T-helper 22 cell (primary cell): ENCODE results near the gene CIBAR2.

Source experiments
- DNase-seq: peaks from one replicate; pipeline ENCODE4 v3.0.0-alpha.2; 2020; ENCODE audit warnings: low read depth

The CIBAR2 gene

DNA sequence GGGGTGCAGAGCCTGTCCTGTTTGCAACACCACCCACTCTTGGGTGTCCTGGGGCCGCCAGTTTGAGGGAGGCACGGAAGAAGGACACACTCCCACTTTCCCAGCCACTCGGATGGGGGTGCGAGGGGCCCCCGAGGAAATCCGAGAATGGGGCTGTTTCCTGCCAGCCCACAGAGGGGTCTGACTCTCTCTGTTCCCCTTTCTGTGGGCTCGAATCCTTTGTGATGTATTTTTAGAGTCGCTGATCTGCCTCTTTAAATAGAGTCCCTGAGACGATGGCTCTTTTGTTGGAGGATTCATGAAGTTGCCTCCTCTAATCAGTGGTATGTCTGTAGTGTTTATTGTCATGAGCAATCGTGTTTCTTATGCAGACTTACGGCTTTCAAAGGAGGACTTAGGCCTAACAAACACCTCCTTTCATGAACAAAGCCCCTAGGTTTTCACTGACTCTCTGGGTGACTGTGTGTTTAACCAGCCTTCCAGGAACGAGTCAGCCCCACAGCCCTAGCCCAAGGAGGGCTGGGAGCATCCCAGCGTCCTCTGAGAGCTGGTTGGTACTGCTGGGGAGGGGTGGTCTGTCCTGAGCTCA, 29.1 kb downstream of the CIBAR2 start:
- DNase-seq = no peak

DNA sequence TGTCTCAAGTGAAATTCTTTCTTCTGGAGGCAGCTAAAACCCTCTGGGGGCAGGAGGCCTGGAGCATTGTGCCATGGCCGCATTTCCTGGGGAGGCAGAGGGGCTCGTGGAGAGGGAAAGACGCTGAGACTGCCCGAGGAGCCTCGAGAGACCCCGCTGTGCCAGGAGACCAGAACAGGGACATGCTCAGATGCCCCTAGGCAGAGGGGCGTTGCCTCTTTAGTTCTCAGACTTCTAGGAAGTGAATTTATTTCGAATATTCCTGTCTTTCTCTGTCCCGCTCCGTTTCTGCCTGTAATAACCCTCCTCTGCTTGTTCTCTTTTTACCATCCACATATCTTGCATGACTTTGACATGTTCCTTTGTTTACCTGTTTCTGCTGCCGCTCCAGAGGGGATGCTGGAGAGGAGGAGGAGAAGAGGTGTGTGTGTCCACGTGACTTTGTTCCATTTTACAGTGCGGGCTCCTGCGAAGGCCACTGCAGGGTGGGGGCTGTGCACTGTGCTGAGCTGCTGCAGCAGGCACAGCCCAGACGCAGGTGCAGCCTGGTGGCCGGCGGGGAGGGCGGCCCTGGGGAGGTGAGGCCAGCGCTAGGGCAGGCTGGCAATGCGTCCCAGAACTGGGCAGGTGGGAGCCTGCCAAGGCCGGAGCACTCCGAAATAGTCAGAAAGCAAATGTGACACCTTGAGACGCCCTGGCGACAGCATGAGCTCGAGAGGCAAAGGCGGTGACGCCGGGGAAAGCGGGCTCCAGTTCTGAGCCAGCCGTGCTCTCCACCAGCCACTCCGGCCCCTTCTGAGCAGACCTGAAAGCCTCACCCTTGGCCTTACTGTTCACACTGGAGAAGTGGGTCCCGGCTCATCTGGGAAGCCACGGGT, 29.9 kb downstream of the CIBAR2 start:
- no peak for DNase-seq

DNA sequence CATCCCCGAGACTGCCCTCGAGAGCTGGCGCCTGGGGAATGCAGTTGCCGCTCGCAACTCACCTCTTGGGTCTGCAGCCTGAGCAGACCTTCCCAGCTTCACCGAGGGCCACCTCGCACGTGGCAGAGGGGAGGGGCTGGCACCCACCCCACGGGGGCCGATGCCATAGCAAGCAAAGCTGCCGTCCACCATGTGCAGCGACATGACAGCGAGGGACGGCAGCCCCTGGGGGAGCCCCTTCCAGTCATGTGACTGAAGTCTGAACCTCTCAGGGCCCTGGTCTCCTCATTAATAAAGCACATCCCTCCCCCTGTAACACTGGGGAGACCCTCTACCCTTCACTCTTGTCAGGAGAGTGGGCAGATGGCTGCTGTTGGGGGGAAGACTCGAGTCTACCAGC, 30.5 kb downstream of the CIBAR2 start:
- no peak for DNase-seq

DNA sequence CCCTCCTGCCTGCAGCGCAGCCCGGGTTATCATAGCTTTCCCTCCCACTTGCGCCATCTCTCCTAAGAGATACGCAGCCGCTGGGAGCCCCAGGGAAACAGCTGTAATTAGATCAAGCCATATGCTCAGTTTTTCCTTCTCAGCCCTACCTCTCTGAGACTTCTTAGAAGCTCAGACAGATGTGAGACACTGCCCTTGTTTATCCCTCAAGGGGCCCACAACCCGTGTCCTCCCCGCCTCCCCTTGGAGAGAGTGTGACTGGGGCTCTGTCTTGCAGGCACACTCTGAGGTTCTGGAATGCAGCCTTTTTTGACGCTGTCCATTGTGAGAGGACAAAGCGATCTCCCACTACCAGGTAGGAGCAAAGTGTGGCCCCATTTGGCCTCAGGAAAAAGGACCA, 31.2 kb downstream of the CIBAR2 start:
- no peak for DNase-seq

DNA sequence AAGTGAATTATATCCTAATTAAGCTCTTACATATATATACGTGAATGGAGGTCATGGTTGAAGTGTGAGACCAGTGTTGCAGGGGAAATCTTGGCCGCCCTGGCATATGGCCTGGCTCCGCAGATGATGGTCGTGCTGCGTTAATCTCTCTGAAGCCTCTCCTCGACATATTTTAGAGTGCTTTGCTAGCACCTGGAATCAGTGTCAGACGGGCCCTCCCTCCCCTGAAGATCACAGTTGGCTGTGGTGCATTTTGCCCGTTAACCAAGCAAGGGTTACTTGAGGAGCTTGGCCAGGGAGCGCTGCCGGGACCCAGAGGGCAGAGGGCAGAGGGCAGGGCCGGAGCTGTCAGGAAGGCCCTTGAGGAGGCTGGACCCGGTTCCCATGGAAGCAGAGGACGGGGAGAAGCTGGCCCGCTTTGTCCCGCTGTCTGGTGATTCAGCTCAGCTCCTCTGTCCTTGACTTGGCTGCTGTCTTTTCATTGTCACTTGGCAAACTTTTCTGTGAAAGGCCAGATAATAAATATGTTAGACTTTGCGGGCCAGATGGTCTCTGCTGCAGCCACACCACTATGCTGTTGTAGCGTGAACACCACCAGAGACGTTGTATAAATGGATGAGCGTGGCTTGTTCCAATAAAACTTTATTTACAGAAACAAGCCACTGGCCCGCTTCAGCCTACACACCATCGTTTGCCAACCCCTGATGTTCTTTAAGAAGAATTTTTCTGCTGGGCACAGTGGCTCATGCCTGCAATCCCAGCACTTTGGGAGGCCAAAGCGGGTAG, 32.3 kb downstream of the CIBAR2 start:
- DNase-seq = no peak

DNA sequence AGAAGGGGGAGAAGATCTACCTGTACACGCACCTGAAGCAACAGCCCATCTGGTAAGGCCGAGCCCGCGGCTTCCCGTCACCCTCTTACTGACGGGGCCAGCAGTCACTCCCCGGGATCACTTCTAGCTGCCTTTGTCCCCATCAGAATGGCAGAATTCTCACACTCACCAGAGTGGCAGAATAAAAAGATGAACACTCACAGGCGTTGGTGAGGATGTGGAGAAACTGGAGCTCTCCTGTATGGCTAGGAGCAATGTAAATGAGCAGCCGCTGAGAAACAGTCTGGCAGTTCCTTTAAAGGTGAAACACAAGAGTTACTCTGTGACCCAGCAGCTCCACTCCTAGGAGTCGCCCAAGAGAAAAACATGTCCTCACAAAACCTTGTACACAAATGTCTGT, 33.3 kb downstream of the CIBAR2 start:
- DNase-seq = no peak

DNA sequence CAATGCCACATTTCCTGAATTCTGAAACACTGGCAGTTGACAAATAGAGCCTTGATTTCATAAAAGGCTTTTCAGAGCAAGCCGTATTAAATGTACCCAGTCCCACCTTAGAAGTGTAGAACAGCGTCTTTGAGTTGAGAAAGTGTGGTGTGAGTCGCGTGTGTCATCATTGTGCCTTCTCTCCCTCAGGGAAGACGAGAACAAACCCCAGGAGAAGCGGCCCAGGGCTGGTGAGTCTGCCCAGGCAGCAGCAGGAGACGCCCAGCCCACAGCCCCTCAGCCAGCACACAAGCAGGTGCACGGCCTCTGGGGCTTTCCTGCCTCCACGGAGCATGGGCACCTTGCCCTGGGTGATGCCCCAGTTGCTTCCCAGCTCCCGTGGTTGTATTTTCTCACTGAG, 34.0 kb downstream of the CIBAR2 start:
- no peak for DNase-seq

DNA sequence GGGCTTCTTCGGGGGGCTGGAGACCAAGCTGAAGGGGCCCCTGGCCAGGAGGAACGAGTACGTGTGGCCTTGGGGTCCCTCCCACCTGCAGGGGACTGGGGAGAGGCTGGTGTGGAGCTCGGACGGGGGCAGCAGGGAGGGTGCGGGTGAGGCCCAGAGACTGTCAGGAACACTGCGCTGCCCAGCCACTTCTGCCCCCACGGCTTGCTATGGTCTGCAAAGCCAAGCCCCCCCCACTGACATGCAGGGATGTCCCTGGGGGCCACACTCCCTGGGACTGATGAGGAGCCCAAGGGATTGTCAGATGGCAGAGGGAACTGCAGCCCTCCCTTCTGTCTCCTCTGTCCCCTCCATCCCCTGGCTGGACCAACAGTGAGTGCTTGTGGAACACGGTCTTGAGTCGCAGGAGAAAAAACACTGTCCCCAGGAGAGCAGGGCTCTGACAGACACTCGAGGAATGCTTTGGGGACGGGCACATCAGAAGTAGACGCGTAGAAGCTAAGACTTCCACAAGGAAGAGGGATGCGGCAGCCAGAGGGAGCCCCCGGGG, 34.6 kb downstream of the CIBAR2 start:
- no peak for DNase-seq

DNA sequence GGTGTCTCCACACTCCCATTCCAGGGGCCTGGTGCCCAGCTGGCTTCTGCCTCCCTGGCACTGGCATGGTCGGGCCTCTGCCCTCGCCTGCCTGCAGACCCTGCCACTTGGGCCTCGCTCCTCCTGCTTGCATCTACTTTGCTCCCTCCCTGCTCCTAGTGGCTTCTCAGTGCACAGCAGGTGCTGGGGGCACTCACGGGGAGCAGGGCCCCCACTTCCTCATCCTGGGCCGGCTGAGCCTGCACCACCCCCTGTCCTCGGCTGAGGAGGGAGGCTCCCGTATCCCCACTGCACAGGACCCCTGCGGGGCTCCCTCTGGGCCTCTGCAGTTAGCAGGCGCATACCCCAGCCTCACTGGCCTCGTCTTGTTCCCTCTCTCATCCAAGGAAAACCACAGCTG, 35.2 kb downstream of the CIBAR2 start:
- DNase-seq = no peak

DNA sequence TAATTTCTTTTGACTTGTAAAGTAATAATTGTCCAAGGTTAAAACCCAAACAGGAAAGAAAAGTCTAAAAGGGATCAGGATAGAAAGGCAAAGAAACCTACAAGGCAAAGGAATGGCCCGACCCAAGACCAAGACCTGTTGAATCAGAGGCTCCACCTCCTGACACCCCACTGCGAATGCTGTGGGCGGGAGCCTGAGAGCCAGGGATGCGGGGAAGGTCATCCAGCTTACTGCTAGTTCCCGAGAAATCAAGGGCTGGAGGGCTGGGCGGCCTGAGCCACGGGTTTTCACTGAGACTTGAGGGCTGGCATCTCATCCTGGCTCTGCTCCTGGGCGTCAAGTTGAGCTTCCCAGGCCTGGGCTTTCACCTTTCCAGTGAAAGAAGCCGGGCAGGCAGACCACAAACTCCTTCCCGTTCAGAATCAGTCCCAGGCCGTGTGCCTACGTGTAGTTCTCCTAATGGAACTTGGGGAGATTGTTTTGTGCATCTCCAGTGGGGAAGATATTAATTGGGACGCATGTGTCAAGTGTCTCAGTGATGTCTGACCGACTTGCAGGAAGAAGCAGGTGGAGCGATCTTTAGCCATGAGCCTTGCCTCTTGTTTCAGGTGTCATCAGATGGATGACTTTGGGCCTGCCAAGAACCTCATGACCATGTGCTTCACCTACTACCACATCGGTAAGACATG, 36.9 kb downstream of the CIBAR2 start:
- DNase-seq = no peak

DNA sequence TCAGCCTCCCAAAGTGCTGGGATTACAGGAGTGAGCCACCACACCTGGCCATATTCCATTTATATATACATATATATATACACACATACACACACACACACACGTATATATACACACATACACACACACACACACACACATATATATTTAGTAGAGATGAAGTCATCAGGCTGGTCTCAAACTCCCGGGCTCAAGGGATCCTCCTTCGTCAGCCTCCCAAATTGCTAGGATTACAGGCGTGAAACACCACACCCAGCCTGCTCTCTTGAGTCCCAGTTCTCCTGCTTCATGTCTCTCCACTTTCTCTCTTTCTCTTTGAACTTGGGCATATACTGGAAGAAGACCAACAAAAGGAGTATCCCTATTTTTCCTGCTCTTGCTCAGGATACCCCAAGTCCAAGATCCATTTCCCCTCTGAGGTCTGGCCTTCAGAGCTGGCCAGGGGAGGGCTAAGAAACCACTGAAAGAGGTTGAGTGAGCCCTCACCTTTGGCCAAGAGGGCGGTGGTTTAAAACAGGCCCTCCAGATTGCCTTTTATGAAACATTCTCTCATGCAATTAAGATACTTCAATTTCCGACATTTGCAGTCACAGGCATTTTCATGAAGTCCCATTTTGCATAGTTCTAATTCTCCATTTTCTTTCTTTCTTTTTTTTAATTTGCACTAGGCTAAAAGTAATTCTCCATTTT, 37.9 kb downstream of the CIBAR2 start:
- DNase-seq = no peak

DNA sequence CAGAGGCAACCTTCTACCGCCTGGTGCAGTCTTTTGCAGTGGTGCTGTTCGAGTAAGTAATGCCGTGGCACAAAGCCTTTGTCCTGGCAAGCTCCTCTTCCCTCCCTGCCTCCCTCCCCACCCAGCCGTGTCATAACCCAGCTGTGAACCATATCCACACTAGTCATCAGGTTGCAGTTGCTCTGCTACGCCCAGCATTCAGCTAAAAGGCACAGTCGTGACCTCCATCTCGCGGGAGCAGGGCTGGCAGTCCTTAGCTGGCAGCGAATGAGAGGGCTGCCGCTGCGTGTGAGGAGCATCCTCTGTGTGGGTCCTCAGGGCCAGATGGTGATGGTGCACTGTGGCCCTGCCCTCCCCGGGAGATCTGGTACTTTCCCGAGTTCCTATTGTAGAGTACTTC, 39.3 kb downstream of the CIBAR2 start:
- no peak for DNase-seq

DNA sequence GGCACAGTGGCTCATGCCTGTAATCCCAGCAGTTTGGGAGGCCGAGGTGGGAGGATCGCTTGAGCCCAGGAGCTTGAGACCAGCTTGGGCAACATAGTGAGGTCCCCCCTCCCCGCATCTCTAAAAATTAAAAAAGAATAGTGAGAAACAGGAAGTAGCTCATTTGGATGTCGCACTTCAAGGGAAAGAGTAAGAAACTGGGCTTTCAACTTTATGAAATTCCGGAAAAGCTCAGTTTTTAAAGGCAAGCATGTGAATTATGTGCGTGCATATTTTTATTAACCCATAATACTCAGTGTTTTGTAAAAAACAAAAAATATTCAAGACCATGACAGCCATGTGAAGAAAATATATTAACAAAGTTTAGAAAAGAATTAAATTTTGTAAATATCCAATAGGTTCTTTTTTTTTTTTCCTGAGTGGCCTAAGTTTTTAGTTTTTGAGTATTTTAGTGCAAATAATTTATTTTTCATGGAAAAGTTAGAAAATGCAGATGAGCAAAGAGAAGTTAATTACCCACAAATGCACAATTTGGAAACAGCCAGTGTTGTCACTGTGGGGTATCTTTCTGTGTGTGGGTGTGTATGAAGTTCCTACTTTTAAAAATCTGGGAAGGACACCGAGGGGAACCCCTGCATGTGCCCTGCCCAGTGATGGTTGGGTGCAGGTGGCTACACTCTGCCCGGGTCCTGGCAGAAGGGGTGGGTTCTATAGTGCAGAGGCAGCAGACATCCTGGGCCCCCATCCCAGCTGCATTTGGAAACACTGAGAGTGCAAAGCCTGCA, 40.0 kb downstream of the CIBAR2 start:
- DNase-seq = no peak

DNA sequence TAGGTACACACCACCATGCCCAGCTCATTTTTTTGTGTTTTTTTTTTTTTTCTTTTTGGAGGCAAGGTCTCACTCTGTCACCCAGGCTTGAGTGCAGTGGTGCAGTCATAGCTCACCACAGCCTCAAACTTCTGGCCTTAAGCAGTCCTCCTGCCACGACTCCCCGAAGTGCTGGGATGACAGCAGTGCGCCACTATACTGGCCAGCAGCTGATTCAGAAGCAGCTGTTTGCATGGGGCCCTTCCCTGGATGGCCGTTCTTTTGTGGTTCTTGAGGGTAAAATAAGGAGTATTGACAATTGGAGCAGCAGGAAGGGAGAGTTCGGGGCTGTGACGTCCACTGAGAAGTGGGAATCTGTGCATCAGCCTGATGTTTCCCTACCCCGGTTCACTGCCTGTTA, 43.1 kb downstream of the CIBAR2 start:
- no peak for DNase-seq

DNA sequence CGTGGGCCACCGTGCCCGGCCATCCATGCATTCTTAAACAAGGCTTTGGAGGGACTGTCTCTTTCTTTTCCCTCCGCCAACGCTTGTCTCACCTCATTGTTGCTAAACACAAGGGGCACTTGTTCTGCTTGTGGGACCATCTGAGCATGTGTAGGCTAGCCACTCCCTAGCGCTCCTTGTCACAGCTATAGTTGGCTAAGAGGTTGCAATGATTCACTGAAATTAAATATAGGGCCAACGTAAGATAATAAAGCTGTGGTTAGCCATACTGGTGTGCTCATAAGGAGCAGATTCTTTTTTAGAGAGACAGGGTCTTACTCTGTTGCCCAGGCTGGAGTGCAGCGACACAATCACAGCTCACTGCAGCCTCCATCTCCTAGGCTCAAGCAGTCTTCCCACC, 43.5 kb downstream of the CIBAR2 start:
- no peak for DNase-seq

DNA sequence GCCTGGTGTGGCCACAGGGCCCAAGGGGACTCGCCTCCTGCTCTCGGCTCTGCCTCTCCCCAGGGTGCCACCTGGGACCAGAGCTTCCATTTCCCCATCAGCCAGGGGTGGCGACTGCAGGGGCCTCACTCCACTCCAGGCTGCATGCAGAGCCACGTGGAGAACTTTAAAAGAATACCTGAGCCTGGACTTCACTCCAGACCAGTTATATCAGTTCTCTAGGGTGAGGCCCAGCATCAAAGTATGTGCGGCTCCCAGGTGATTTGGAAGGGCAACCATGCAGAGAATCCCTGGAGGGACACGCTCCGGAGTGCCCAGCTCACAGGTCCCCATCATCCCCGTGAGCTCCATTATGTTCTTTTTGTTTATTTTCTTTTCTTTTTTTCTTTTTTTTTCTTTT, 44.8 kb downstream of the CIBAR2 start:
- no peak for DNase-seq

DNA sequence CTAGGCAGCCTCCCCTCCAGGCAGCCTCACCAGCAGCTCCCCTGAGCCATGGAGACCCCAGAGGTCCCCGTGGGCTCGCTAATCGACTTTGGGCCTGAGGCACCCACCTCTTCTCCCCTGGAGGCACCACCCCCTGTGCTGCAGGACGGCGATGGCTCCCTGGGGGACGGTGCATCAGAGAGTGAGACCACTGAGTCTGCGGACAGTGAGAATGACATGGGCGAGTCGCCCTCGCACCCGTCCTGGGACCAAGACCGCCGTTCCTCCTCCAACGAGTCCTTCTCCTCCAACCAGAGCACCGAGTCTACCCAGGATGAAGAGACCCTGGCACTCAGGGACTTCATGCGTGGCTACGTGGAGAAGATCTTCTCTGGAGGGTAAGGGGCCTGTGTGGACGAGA, 45.2 kb downstream of the CIBAR2 start:
- DNase-seq = no peak

DNA sequence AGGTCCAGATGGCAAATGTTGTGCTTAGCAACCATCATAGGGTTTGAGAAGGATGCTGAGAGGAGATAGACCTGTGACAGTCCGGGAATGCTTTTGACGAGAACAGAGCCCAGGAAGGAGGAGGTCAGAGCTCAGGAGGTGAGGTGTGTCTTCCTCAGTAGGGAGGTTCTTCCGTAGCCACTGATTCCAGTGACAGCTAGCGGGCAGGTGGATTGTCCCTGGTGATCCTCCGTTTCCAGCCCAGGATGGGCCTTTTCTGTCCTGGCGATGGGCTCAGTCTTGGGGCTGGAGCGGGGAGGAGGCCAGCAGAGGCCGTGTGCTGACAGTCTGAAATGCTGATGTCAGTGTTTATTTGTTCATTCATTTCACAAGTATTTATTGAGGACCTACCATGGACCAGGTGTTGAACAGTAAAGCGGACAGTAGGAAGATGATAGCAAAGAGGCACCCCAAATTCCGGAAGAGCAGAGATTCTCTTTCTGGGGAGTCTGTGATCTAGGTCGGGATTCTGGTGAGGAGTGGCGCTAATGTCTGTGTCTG, 45.9 kb downstream of the CIBAR2 start:
- DNase-seq = no peak

DNA sequence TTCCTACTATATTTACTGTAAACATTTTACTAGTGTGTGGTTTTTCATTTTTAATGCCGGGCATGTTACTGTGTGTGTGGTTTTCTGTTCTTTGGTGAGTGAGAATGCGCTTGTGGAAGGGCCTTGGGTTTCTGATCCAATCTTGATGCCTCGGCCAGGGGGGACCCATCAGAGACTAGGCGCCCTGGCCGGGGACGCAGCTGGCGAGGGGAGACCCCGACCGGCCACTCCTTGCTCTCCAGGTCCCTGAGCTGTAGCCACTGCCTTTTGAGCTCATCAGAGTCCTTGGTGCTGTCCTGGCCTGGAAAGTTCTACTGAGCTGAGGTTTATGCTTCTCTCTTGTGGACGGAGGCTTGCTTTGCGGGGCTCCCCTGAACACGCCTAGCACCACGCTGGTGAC, 47.2 kb downstream of the CIBAR2 start:
- no peak for DNase-seq

DNA sequence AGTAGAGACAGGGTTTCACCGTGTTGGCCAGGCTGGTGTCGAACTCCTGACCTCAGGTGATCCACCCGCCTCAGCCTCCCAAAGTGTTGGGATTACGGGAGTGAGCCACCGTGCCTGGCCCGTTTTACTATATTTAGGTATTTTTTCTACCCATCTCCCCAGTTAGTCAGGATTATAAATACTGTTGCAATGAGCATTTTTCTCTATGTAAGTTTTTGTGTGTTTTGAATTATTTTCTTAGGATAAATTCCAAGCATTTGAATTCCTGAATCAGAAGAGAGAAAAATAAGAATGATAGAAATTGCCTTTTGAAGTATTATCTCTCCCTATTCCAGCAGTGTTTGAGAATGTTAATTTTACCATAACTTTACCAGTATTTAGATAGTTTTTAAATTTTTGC, 48.1 kb downstream of the CIBAR2 start:
- no peak for DNase-seq

DNA sequence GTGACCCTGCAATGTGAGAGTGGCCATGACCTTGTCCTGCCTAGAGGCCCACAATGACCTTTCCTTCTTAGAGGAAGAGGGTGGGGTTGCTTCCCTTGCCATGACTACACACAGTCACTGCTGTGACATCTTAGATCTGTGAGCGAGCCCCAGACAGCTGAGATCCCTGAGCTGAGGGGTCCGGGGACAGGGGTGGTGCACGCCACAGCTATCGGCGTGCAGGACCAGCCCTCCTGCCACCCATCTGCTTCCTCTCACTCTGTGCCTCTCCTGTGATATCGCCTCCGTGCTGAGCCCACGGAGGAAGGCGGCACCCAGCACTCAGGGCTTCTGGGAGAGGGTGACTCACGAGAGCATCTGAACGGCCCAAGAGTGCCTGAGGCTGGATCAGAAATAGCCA, 49.4 kb downstream of the CIBAR2 start:
- DNase-seq = no peak
